HepG2 (cell line): Measurements from ENCODE around the gene ARHGAP21. TPM values are rescaled to one million over a fixed set of nuclear protein-coding genes. Genes with fewer than 3 reads are reported as not detected.

ENCODE experiments used
- ATAC-seq: fragments of 200-7000 bp; cut with Tn5 transposase; 3 replicates; pipeline ENCODE4 v1.9.1; 2020; ENCODE audit warnings: mild to moderate bottlenecking, moderate library complexity
- BruUV-seq: library from RNA; stranded (reverse); fragments of 400-500 nt; replicated peaks from 2 replicates; lab custom pipeline; 2021; lab: Mats Ljungman, UMichigan
- CTCF ChIA-PET: fragments of 300-600 bp; formaldehyde crosslinking; extraction: SDS; loops from one replicate; lab custom pipeline; 2021; ENCODE audit warnings: low total read pairs, inconsistent platforms, low intra/inter-chr PET ratio; lab: Yijun Ruan, JAX
- POLR2A ChIA-PET: fragments of 350-600 bp; sonication (Branson Sonifier 250); formaldehyde crosslinking; loops from one replicate; lab custom pipeline; 2020; ENCODE audit warnings: antibody characterized with exemption, inconsistent platforms; lab: Yijun Ruan, JAX
- DNase-seq: peaks from one replicate; pipeline ENCODE4 v3.0.0-alpha.2; 2015; ENCODE audit warnings: low spot score
- FAIRE-seq: peaks from 3 replicates; lab custom pipeline; 2011; peaks lifted over from hg19 to GRCh38; lab: Jason Lieb, UNC
- H2AFZ ChIP-seq: one replicate; pipeline ENCODE4 v1.6.1; 2011; ENCODE audit warnings: low read length, inconsistent platforms
- H3K27ac ChIP-seq: fragments of 300-600 bp; 3 replicates; pipeline ENCODE4 v1.8.0; 2011; ENCODE audit warnings: mixed run types, mild to moderate bottlenecking, mixed read lengths, low read length, inconsistent platforms; ENCODE audit not compliant: insufficient read depth; ENCODE audit errors: extremely low read length
- H3K27me3 ChIP-seq, 2 experiments: fragments of 200-600 bp in 1 of 2; 2 replicates in 1 of 2; 3 replicates in 1 of 2; pipeline versions ENCODE4 v1.6.0 to v1.8.0; 2011; ENCODE audit warnings: low read length in 2 of 2, mild to moderate bottlenecking in 2 of 2, moderate library complexity in 2 of 2, inconsistent platforms in 1 of 2; ENCODE audit not compliant: insufficient read depth in 2 of 2, control insufficient read depth in 1 of 2
- H3K36me3 ChIP-seq, 2 experiments: fragments of 200-600 bp in 1 of 2; replicated peaks in 1 of 2; 2 replicates in 1 of 2; 3 replicates in 1 of 2; pipeline versions ENCODE4 v1.5.1 to v1.8.0; 2011; ENCODE audit warnings: low read length in 2 of 2, inconsistent platforms in 1 of 2; ENCODE audit not compliant: insufficient read depth in 2 of 2, control insufficient read depth in 1 of 2
- H3K4me1 ChIP-seq: 2 replicates; pipeline ENCODE4 v1.5.1; 2012; ENCODE audit warnings: low read length, inconsistent platforms; ENCODE audit not compliant: insufficient read depth
- H3K4me2 ChIP-seq: 2 replicates; pipeline ENCODE4 v1.6.0; 2011; ENCODE audit warnings: low read depth, low read length, inconsistent platforms
- H3K4me3 ChIP-seq, 3 experiments: fragments of 200-600 bp in 1 of 3; sonication (generic), shearing (Covaris generic) in 1 of 3; replicated peaks in 1 of 3; 2 replicates each; pipeline ENCODE4 v1.5.1; 2011 to 2016; ENCODE audit warnings: low read length in 3 of 3, inconsistent platforms in 2 of 3, low read depth in 2 of 3, mild to moderate bottlenecking in 2 of 3, control low read depth in 1 of 3, mixed read lengths in 1 of 3; ENCODE audit not compliant: insufficient read depth in 1 of 3
- H3K79me2 ChIP-seq: one replicate; pipeline ENCODE4 v1.6.1; 2011; ENCODE audit warnings: low read length, inconsistent platforms; ENCODE audit not compliant: insufficient read depth
- H3K9ac ChIP-seq: 2 replicates; pipeline ENCODE4 v1.6.0; 2011; ENCODE audit warnings: mild to moderate bottlenecking, low read depth, low read length, inconsistent platforms; ENCODE audit not compliant: insufficient read depth
- H3K9me3 ChIP-seq: 2 replicates; pipeline ENCODE4 v1.5.1; 2012; ENCODE audit warnings: mild to moderate bottlenecking, low read length
- H4K20me1 ChIP-seq: 2 replicates; pipeline ENCODE4 v1.6.0; 2011; ENCODE audit warnings: inconsistent platforms, mild to moderate bottlenecking, low read length, moderate library complexity; ENCODE audit not compliant: insufficient read depth
- GABPA ChIP-seq, 2 experiments: IDR thresholded peaks; 2 replicates each; pipeline ENCODE4 v1.6.1; 2011 to 2016; ENCODE audit warnings: low read depth in 2 of 2, low read length in 1 of 2, missing biosample characterization in 1 of 2, missing genetic modification characterization in 1 of 2
- HIVEP1 ChIP-seq: sonication (generic); formaldehyde crosslinking; IDR thresholded peaks from 2 replicates; pipeline ENCODE4 v1.4.0; 2020; ENCODE audit warnings: mild to moderate bottlenecking, missing genetic modification reagents
- KDM1A ChIP-seq: IDR thresholded peaks from 2 replicates; pipeline ENCODE4 v1.6.1; 2016; ENCODE audit warnings: missing compliant biosample characterization
- MZF1 ChIP-seq: sonication (generic); formaldehyde crosslinking; IDR thresholded peaks from 2 replicates; pipeline ENCODE4 v1.8.1; 2023; ENCODE audit warnings: mild to moderate bottlenecking, missing genetic modification reagents, borderline replicate concordance
- PRPF4 ChIP-seq: fragments of 200-400 bp; formaldehyde crosslinking; IDR thresholded peaks from 2 replicates; pipeline ENCODE4 v1.6.1; 2016; ENCODE audit warnings: low read length, low read depth; ENCODE audit not compliant: poor library complexity, severe bottlenecking
- TGIF2 ChIP-seq: IDR thresholded peaks from 2 replicates; pipeline ENCODE4 v1.6.1; 2016; ENCODE audit warnings: control low read depth, missing compliant biosample characterization
- ZNF317 ChIP-seq: sonication (generic); formaldehyde crosslinking; IDR thresholded peaks from 2 replicates; pipeline ENCODE4 v1.5.0; 2020; ENCODE audit warnings: mild to moderate bottlenecking, missing genetic modification reagents
- ZNF552 ChIP-seq: sonication (generic); formaldehyde crosslinking; IDR thresholded peaks from 2 replicates; pipeline ENCODE4 v1.9.0; 2022; ENCODE audit warnings: missing genetic modification reagents, mild to moderate bottlenecking, borderline replicate concordance
- ZNF564 ChIP-seq: sonication (generic); formaldehyde crosslinking; IDR thresholded peaks from 2 replicates; pipeline ENCODE4 v1.8.1; 2023; ENCODE audit warnings: mild to moderate bottlenecking, missing genetic modification reagents
- WGBS: methylation state at CpG from one replicate; pipeline ENCODE4 v1.1.6; 2017; ENCODE audit warnings: low lambda C conversion rate; 5-methylcytosine and 5-hydroxymethylcytosine counted together
- in situ Hi-C: cut with HindIII; loops from 2 replicates; pipeline ENCODE4 v1.10.0; 2017; ENCODE audit warnings: low pct_unique_long_range_greater_than_20kb; ENCODE audit not compliant: extremely low pct_ligation_motif_present
- intact Hi-C: fragments of 100-400 bp; cut with micrococcal nuclease; formaldehyde crosslinking; loops from one replicate; pipeline ENCODE4 v1.10.0; 2022; ENCODE audit not compliant: unreplicated experiment
- polyA plus RNA-seq, 8 experiments: library from polyadenylated mRNA; depleted of rRNA in 3 of 8; stranded (reverse) in 7 of 8; unstranded in 1 of 8; fragments of >200 nt; fragmentation: Illumina TruSeq in 4 of 8; extraction: Trizol in 4 of 8; gene quantifications; 2 replicates each; pipeline versions ENCODE4 v1.2.1 to v1.2.3, GENCODE V29; 2011 to 2016; ENCODE audit warnings: low read depth in 4 of 8, missing spikeins in 1 of 8, mixed read lengths in 1 of 8; ENCODE audit not compliant: insufficient read depth in 1 of 8
- total RNA-seq, 5 experiments: library from RNA; depleted of rRNA; stranded (reverse); fragments of >200 nt; fragmentation: Illumina TruSeq; extraction: Trizol; gene quantifications; 2 replicates each; pipeline ENCODE4 v1.2.3, GENCODE V29; 2016; ENCODE audit warnings: low read depth in 1 of 5
- TF ChIP-seq, protein P1 (sequence below): sonication (generic); formaldehyde crosslinking; IDR thresholded peaks from 2 replicates; pipeline ENCODE4 v1.4.0; 2020; ENCODE audit warnings: mild to moderate bottlenecking, missing genetic modification reagents
- TF ChIP-seq, protein P2 (sequence below): sonication (generic); formaldehyde crosslinking; IDR thresholded peaks from 2 replicates; pipeline ENCODE4 v1.5.0; 2020; ENCODE audit warnings: mild to moderate bottlenecking, missing genetic modification reagents
- TF ChIP-seq, protein P3 (sequence below): sonication (generic); formaldehyde crosslinking; conservative IDR thresholded peaks from 2 replicates; pipeline ENCODE4 v1.4.0; 2020; ENCODE audit warnings: missing genetic modification reagents

Gene ARHGAP21
- total and polyA plus RNA-seq, 2 of the 13 experiments (the other 11 are each of a cell fraction or from before 2014, with no cell fraction given), result 23.9 to 26.6 TPM

DNA sequence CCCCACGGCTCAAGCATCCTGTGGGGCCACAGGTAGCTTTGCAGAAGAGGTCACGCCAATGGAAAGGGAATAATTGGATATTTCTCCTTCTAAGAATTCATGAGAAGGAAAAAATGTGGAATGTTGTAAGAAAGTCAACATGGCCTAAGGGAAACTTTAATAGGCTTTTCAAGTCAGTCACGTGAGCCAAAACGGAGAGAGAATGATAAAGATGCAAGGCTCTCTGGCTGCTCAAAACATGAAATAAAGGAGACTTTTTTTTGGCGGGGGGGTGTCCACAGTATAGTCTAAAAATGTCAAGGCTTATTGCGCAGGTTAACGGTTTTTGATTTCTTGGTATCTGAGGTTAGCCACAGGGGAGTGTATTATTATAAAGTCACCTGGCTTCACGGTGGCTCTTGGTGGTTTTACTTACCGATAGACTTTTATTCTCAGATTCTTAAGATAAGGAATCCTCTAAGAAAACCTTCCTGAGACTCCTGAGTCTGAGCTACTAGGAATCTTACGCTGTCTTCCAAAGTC, 148.1 kb downstream of the ARHGAP21 start:
- FAIRE-seq (no peak), DNase-seq (no peak), ATAC-seq (no peak)
- ChIA-PET POLR2A (no interaction called here), CTCF (no interaction called here)
- Histone ChIP-seq H3K4me3 (no peak overlapping the region), H3K27ac (no peak overlapping the region), H3K9ac (no peak overlapping the region), H3K4me2 (no peak overlapping the region), H3K27me3 (peaks cover 3 to 5% of the 10 kb centered on the region in 2 experiments; a peak in 2 of 5 replicates), H3K36me3 (no peaks in the 10 kb centered on the region), H3K9me3 (no peaks in the 10 kb centered on the region), H2AFZ (no peak overlapping the region), H4K20me1 (no peaks in the 10 kb centered on the region), H3K79me2 (no peaks in the 10 kb centered on the region), H3K4me1 (no peaks in the 10 kb centered on the region)
- intact Hi-C loops, result no loop called here
- no TSS peak for BruUV-seq
- WGBS, result 62% methylated on average over 10 of the region's 10 CpGs
- in situ Hi-C loops, result no loop called here
- no peak for TF ChIP-seq MZF1 (CRISPR knock-in tag)
- TF ChIP-seq, protein P1, sequence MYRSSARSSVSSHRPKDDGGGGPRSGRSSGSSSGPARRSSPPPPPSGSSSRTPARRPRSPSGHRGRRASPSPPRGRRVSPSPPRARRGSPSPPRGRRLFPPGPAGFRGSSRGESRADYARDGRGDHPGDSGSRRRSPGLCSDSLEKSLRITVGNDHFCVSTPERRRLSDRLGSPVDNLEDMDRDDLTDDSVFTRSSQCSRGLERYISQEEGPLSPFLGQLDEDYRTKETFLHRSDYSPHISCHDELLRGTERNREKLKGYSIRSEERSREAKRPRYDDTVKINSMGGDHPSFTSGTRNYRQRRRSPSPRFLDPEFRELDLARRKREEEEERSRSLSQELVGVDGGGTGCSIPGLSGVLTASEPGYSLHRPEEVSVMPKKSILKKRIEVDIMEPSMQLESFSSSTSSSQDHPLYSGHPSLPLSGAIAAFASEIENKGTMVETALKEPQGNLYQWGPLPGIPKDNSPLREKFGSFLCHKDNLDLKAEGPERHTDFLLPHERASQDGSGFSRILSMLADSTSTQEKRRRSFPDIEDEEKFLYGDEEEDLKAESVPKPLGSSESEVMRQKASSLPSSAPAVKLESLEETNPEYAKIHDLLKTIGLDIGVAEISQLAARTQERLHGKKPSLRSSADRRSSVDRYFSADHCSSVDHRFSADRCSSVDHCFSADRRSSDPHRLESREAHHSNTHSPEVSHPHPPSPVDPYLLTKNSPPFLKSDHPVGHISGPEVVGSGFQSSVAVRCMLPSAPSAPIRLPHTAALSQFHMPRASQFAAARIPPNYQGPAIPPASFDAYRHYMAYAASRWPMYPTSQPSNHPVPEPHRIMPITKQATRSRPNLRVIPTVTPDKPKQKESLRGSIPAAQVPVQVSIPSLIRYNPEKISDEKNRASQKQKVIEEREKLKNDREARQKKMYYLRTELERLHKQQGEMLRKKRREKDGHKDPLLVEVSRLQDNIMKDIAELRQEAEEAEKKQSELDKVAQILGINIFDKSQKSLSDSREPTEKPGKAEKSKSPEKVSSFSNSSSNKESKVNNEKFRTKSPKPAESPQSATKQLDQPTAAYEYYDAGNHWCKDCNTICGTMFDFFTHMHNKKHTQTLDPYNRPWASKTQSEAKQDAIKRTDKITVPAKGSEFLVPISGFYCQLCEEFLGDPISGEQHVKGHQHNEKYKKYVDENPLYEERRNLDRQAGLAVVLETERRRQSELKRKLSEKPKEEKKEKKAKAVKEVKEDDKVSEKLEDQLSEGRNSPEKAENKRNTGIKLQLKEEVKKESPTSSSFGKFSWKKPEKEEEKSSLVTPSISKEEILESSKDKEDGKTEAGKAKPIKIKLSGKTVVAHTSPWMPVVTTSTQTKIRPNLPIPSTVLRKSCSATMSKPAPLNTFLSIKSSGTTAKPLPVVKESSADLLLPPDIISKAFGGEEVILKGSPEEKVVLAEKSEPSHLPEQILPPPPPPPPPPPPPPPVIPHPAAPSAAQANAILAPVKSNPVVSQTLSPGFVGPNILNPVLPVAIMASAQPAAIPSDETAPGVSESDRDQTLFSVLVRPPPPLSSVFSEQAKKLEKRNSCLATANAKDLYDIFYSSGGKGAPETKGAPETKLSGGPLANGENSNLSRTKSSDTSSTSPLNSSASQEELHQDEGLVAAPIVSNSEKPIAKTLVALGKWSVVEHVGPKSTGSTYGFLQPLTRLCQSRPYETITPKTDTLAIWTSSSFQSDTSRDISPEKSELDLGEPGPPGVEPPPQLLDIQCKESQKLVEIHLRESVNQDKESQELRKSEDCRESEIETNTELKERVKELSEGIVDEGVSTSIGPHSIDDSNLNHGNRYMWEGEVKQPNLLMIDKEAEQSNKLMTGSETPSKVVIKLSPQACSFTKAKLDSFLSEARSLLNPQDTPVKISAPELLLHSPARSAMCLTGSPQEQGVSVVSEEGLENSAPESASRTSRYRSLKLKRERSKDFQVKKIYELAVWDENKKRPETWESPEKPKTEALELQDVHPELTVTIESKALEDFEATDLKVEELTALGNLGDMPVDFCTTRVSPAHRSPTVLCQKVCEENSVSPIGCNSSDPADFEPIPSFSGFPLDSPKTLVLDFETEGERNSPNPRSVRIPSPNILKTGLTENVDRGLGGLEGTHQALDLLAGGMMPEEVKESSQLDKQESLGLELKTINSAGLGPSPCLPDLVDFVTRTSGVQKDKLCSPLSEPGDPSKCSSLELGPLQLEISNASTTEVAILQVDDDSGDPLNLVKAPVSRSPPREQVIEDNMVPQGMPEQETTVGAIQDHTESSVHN, result no peak
- TF ChIP-seq ZNF317 (CRISPR knock-in tag), result no peak
- TF ChIP-seq KDM1A (CRISPR knock-in tag), result no peak
- TF ChIP-seq TGIF2 (CRISPR knock-in tag), result no peak
- no peak for TF ChIP-seq GABPA (IDR thresholded peaks at IDR 0.05; ENCODE audit: low read depth, low read length)
- TF ChIP-seq GABPA (CRISPR knock-in tag; IDR thresholded peaks at IDR 0.05; ENCODE audit: low read depth), result no peak
- TF ChIP-seq, protein P2, sequence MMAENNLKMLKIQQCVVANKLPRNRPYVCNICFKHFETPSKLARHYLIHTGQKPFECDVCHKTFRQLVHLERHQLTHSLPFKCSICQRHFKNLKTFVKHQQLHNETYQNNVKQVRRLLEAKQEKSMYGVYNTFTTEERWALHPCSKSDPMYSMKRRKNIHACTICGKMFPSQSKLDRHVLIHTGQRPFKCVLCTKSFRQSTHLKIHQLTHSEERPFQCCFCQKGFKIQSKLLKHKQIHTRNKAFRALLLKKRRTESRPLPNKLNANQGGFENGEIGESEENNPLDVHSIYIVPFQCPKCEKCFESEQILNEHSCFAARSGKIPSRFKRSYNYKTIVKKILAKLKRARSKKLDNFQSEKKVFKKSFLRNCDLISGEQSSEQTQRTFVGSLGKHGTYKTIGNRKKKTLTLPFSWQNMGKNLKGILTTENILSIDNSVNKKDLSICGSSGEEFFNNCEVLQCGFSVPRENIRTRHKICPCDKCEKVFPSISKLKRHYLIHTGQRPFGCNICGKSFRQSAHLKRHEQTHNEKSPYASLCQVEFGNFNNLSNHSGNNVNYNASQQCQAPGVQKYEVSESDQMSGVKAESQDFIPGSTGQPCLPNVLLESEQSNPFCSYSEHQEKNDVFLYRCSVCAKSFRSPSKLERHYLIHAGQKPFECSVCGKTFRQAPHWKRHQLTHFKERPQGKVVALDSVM (CRISPR knock-in tag), result no peak
- no peak for TF ChIP-seq ZNF564 (CRISPR knock-in tag)
- TF ChIP-seq ZNF552, result no peak
- TF ChIP-seq, protein P3, sequence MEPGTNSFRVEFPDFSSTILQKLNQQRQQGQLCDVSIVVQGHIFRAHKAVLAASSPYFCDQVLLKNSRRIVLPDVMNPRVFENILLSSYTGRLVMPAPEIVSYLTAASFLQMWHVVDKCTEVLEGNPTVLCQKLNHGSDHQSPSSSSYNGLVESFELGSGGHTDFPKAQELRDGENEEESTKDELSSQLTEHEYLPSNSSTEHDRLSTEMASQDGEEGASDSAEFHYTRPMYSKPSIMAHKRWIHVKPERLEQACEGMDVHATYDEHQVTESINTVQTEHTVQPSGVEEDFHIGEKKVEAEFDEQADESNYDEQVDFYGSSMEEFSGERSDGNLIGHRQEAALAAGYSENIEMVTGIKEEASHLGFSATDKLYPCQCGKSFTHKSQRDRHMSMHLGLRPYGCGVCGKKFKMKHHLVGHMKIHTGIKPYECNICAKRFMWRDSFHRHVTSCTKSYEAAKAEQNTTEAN, result no peak
- TF ChIP-seq HIVEP1 (CRISPR knock-in tag), result no peak
- TF ChIP-seq PRPF4, result no peak
